ENCODE results near the gene MTARC1. TPM values are rescaled to one million over a fixed set of nuclear protein-coding genes. Genes with fewer than 3 reads are reported as not detected.

MTARC1 gene
- total and polyA plus RNA-seq, 10 of the 15 experiments (the other 5 are each of a cell fraction or from before 2014, with no cell fraction given): 0.23 to 1.5 (median 0.48) TPM

GRCh38 chr1:220810963-220811362 is 24.2 kb downstream of the MTARC1 start:
- TF ChIP-seq REST (IDR thresholded peaks at IDR 0.05; ENCODE audit: low read depth, low read length): no peak
- no peak for TF ChIP-seq HCFC1 (IDR thresholded peaks at IDR 0.05; ENCODE audit: low read length)
- no peak for TF ChIP-seq NFXL1 (IDR thresholded peaks at IDR 0.05; ENCODE audit: borderline replicate concordance)
- no peak for TF ChIP-seq MYC (IDR thresholded peaks at IDR 0.05; ENCODE audit: insufficient read depth, insufficient read length, insufficient replicate concordance, low read length, severe bottlenecking)
- TF ChIP-seq MTA2 (IDR thresholded peaks at IDR 0.05; ENCODE audit: low read depth): no peak
- TF ChIP-seq DPF2 (IDR thresholded peaks at IDR 0.05): no peak
- TF ChIP-seq CEBPB (IDR thresholded peaks at IDR 0.05; ENCODE audit: borderline replicate concordance in 1 of 2, low read depth in 2 of 2, low read length in 2 of 2): no peak
- TF ChIP-seq NRF1 (conservative IDR thresholded peaks at IDR 0.05; ENCODE audit: low read depth, low read length): no peak
- TF ChIP-seq ZNF207 (IDR thresholded peaks at IDR 0.05; ENCODE audit: borderline replicate concordance): no peak
- TF ChIP-seq STAT1 (conservative IDR thresholded peaks at IDR 0.05): no peak
- Histone ChIP-seq H3K27ac (ENCODE audit: control insufficient read depth, insufficient read depth) (no peak overlapping the region), H2AFZ (ENCODE audit: control insufficient read depth, low read depth, low read length) (no peak overlapping the region), H3K9ac (ENCODE audit: control insufficient read depth, insufficient read depth, low read length) (no peak overlapping the region), H3K4me3 (no peak overlapping the region), H3K36me3 (ENCODE audit: control insufficient read depth in 2 of 2, insufficient read depth in 2 of 2, low read length in 1 of 2) (no peaks in the 10 kb centered on the region), H3K4me1 (ENCODE audit: control insufficient read depth, insufficient read depth, low read length) (no peaks in the 10 kb centered on the region), H4K20me1 (ENCODE audit: control insufficient read depth, insufficient read depth) (no peaks in the 10 kb centered on the region), H3K27me3 (replicated peaks in 1 of 2; ENCODE audit: control insufficient read depth in 2 of 2, insufficient read depth in 2 of 2, low read length in 1 of 2) (no peaks in the 10 kb centered on the region; a peak in 1 of 4 replicates), H3K79me2 (ENCODE audit: control insufficient read depth, insufficient read depth, low read length) (no peaks in the 10 kb centered on the region), H3K9me3 (replicated peaks; ENCODE audit: control insufficient read depth, insufficient read depth, low read length) (no peaks in the 10 kb centered on the region), H3K4me2 (ENCODE audit: control insufficient read depth, insufficient read depth) (no peak overlapping the region)
- RAD21 ChIA-PET (ENCODE audit: unreplicated experiment): interaction anchor here (1.0 to 2.7 kb wide), 4 partner anchors 392 to 1643 kb away, joined by 3 to 17 read pairs (median 6); no protein-coding TSS in a partner anchor
- WGBS (ENCODE audit: insufficient coverage, insufficient replicate concordance, low lambda C conversion rate, missing lambda C conversion rate): 100% methylated on average over 2 of the region's 2 CpGs
- CTCF ChIA-PET: interaction anchor here (0.7 to 5.6 kb wide), 15 partner anchors 8 to 1645 kb away, joined by 3 to 45 read pairs (median 4); no protein-coding TSS in a partner anchor
- BruUV-seq (replicated peaks): no TSS peak
- POLR2A ChIA-PET: no interaction called here
- ATAC-seq (no peak), DNase-seq (ENCODE audit: low read depth, low spot score) (no peak), FAIRE-seq (no peak)
- SMC1A ChIA-PET (ENCODE audit: uncharacterized antibody, unreplicated experiment): interaction anchor here (1.3 to 2.6 kb wide), 5 partner anchors 64 to 624 kb away, joined by 3 to 11 read pairs (median 5); no protein-coding TSS in a partner anchor
- in situ Hi-C loops (cut with MboI) (no loop called here), intact Hi-C loops (cut with micrococcal nuclease; ENCODE audit: unreplicated experiment) (loop anchor here (1.0 kb wide), 2 partner anchors 392 to 624 kb away; no protein-coding TSS in a partner anchor)

All from GM12878 (cell line).